ENCODE measurements around the gene ADARB1.

The ADARB1 gene

DNA sequence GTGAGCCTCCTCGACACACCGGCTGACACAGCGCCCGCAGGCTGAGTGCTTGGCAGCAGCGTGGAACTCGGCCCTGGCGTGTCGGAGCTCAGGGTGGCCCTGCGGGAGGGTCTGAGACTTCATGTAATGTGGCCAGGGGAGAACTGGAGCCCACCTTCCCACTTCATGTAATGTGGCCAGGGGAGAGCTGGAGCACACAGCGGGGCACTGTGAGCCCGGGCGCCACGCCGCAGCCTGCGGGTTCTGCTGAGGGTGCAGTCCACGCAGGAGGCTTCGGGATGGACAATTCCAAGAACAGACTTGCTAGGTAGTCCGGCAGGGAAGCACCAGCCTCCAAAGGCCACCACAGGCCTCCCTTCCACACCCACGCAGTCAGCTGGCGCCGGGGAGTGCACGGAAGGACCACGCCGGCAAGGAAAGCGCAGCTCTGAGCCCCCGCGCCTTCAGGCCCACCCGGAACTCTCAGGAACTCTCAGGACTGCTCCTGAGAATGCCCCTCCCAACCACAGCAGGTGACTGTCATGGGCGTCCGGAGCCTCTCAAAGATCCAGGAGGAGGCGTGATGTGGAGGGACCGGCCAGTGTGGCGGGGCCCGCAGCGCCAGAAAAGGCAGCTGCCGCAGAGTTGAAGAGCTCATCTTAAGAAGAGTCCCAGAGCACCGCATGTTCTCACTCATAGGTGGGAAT is 19.3 kb upstream of the ADARB1 start:
- no peak for DNase-seq (ENCODE audit: low read depth in 3 of 3)

DNA sequence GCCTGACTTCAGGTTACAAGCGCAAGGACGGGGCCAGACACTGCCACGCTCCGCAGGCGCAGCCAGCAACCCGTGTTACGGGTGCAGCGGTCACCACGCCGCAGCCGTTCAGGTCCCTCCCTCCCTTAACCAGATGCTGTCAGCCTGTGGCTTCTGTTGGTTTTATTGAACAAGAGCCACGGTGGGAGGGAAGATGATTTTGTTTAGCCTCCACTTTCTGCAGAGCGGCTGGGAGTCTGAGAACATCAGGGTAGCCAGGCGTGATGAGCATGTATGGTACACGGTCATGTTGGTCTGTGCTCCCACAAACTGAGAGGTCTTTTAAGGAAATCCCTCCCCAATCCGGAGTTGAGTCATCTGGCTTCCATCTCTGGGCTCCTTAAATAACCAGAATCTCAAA is 18.5 kb upstream of the ADARB1 start:
- DNase-seq (ENCODE audit: low read depth in 3 of 3) = no peak

DNA sequence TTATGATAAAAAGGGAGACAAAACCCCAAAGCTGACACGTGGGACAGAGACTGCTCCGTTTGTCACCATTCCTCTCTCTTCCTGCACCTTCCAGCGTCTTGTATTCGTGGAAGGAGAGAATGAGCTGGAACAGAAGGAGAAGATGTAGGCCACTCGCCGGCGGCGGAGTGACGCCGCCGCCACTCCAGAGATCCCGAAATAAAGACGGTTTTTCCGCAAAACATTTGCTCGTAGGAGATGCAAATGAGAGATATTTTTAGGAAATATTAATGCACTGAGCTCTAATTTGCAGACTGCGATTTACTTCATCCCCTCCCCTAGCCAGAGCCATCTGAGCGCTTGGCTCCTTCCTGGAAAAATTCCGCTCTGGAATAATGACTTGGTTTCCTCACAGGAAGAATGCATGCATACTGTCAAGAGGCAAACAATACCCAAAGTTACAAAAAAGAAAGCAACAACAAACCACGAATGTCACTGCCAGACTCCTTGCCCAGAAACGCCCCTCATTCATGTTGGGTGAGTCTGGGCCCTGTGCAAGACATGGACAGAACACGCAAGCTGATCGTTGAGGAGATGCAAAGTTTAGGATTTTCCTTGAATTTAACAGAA is 18.0 kb upstream of the ADARB1 start:
- DNase-seq (ENCODE audit: low read depth in 3 of 3) = no peak

DNA sequence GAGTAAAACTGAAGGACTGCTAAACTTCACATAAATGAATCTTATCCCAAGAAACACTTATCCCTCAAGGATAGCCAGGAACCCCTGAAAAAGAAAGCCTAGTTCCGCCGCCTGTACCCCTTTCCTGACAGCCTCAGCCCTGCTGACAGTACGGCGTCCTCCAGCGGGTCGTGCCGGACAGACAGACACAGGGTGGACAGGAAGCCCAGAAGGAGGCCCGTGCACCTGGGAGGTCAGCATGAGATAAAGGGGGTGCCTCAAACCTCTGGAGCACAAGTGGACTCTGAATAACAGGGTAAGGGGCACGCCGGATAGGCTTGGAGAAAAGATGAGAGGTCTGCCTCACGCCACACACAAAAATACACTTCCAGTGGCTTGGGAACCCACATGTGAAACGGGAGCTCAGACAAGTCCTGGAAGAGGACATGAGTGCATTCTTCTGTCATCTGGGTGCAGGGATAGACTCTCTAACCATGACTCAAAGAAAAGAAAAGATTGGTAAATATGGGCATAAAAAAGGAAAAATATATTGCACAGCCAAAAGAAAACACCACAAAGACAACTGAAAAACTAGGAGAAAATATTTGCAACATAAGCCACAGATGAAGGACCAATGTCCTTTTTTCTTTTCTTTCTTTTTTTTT is 17.3 kb upstream of the ADARB1 start:
- DNase-seq (ENCODE audit: low read depth in 3 of 3) = no peak

DNA sequence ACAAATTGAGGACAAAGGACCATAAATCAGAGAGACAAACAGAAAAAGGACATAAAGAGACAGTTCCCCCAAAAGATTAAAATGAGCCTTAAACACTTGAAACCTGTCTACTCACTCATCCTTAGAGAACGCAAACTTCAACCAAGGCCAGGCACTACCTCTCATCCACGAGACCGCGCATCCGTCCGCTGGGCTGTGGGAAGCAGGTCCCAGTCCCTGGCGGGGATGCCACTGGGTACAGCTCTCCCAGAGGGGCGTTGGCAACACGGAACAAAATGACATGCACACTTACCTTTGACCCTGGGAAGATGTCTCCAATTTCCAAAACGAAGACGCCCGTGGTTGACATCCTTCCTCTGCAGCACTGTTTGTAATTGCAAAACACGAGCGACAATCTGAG is 16.5 kb upstream of the ADARB1 start:
- DNase-seq (ENCODE audit: low read depth in 3 of 3) = no peak

DNA sequence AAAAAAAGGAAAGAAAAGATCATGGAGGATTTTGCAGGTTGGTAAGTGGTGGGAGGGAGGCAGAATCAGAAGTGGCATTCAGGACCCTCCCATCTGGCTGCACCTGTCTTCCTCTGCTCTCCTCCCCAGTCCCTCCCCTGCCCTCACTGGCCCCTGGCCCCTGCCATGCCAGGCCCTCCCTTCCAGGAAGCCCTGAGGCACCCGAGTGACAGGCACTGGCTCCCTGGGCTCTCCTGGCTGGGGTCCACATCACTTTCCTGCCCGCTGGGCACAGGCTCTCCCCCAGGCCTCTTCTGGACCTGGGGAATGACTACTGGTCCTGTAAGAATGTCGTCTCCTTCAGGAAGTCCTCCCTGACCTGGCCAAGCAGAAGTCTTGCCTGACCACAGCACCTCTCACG is 15.3 kb upstream of the ADARB1 start:
- DNase-seq (ENCODE audit: low read depth in 3 of 3) = no peak

DNA sequence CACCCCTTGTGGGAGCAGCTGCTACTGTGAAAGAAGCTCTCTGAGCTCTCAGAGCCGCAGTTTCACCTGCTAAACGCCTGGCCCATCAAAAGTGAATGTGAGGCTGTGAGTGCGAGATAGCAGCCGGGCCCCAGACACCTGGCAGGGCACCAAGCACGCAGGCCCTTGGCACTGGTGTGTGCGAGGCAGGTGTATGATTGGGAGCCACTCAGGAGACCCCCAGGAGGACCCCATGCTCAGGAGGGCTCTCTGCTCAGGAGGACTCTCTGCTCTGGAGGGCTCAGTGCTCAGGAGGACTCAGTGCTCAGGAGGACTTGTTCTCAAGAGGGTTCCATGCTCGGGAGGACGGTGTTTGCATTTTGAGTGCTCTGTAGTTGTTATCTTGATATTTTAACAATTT is 14.3 kb upstream of the ADARB1 start:
- DNase-seq (ENCODE audit: low read depth in 3 of 3) = no peak

DNA sequence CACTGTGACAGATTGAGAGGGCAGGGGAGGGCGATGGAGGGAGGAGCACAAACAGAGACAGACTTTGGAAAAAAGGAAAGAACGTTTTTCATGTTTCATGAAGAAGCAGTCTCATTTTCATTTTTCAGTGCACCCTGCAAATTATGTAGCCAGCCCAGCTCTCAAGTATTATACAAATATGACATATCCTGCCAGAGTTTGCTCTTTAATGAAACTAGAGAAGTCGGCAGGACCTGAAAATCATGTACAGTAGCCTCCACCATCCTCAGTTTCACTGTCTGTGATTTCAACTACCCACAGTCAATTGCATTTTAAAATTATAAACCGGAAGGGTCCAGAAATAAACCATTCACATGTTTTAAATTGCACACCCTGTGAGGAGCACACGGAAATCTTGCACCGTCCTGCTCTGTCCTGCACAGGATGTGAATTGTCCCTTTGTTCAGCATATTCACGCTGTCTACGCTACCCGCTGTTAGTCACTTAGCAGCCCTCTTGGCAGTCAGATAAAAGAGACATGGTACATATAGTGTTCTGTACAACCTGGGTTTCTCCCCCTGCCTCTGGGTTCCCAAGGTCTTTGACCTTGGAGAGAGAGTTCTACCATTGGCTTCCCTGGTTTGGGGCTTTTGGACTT is 13.6 kb upstream of the ADARB1 start:
- DNase-seq (ENCODE audit: low read depth in 3 of 3) = no peak

DNA sequence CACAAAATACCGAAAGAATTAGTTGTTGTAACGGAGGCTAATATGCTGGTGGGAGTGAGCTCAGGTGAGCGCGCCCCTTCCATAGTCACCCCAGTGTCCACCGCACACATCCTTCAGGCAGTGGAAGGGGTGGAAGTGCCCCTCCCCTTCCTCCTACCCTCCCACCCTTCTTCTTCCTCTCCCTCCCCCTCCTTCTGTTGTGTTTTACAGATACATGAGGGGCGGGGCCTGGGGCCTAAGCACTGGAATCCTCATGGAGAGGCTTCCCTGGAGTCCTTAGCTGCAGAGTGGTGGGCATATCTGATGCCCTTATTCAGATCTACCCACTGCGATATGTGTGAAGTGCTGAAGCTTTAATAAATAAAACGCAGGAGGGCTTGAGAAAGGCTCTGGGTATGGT is 10.3 kb upstream of the ADARB1 start:
- DNase-seq (ENCODE audit: low read depth in 3 of 3) = no peak

DNA sequence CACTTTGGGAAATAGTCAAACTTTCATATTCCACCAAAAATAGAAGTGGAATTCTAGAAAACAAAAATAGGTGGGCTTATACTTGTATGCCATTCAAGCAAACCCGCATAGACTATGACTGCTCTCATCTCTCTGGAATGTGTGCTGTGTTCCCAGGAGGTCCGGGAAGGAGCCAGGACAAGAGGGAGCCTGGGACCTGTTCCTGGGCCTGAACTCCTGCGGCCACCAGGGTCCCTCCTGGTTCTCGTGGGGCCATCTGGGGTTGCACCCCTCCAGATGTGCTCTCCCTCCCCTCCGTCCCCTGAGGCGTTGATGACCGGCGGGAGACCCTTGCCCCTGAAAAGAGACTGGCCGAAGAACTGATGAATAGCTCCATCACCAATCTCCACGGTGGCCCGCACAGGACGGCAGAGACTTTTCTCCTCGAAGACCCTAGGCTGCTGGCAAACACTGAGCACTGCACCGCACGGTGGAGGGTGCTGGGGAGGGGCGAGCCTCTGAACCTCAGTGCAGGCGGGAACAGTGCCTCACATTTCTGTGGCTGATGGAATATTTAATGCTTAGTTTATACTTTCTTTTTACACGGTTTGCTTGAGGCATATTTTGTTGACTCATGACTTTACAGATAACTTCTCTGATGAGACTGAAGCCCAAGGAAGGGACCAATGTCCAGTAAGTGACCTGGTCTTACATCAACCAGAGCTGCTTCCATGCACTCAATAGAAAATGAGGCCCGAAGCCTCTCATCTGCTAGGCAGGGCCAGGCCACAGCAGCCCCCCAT is 9.6 kb upstream of the ADARB1 start:
- DNase-seq (ENCODE audit: low read depth in 3 of 3) = no peak

DNA sequence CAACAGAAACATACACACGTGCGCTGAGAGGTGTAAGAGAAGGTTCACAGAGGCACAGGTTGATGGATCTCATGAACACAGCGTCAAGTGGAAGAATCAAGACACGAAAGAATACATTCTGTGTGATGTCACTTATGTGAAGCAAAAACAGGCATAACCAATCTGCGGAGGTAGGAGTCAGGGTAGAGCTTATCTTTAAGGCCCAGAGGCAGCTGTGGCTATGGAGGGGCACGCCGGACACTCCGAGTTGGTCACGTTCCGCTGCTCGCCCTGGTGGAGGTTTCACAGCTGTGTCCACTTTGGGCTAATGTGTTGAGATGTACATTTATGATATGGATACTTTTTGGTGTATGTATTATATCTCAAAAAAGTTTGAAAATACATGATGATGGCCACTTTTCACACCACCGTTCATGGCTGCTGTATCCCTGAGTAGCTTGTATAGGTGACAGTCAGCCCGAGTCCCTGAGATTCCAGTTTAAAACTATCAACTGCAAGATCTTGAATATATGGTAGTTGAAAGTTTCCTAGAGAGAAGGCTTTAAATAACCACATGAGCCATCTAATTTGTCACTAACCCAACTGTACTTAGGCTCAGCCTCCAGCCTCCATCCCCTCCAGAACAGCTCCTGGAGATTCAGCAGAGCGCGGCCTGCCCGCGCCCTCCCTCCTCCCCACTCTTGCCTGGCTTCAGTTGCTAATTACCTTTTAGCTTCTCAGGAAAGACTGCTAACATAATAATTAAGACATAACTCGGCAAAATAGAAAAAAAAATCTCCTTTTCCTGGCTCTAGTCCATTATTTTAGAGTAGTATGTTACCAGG is 6.7 kb upstream of the ADARB1 start:
- DNase-seq (ENCODE audit: low read depth in 3 of 3) = no peak

DNA sequence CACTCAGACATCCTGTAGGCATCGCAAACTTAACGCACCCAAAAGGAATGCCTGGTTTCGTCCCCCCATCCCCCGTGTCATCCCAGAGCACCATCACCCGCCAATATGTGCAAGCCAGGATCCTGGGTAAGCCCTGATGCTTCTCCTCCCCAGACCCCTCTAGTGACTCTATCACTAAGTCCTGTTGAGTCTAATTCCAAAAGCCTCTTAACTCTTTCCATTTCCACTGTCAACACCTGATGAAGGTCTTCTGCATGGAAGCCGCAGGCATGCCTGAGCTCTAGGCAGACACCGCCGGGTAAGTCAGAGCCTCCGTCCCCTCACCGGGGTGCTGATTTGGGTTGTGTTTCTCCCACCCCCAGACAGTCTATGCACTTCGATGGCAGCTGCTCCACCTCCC is 5.3 kb upstream of the ADARB1 start:
- no peak for DNase-seq (ENCODE audit: low read depth in 3 of 3)

DNA sequence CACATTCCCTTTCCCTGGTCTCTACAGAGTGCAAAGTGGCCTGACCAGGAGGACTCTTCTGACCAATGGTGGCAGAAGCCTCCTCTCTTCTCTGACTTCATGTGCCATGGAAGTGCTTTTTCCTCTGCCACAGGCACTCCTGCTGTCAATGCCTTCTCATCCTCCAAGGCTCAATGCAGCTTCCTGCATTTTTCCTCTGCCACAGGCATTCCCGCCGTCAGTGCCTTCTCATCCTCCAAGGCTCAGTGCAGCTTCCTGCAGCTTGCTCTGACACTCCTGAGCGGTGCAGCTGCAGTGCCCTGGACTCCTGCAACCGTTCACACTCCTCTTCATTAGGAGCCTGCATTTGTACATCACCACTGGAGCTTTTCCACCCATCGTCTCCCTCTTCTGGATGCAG is 4.7 kb upstream of the ADARB1 start:
- DNase-seq (ENCODE audit: low read depth in 3 of 3) = no peak

DNA sequence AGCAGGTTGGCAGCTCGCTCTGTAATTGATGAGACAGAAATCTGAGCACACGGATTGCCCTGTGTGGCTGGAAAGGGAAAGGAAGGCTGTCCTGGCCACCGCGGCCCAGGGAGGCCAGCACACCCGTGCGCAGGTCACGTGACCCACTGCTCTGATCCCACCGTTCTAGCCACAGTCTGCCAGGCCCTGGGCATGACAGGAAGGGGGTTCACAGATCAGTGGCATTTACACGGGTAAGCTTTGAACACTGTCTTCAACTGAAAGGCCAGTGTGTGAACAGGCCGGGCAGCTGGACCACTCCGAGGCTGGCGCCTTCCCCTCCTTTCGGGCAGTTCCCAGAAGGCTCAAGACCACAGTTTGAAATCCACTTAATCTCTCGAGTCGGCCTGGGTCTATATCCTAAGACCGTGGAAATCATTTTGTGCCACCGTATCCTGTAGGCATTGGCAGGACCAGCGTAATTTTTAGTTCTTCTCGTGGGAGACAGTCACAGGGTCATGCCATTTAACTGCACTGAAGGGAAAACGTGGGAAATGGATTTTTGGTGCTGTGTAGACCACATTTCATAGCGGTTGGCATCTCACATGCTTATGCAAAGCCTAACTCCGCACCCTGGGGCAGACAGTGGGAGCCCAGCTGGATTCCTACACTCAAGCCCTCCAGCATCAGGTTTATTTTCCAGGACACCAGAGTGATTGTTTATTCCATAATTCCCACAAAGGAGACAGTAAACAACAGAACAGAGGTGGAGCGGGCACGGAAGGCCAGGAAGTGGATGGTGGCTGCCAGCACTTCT is 3.1 kb upstream of the ADARB1 start:
- no peak for DNase-seq (ENCODE audit: low read depth in 3 of 3)

DNA sequence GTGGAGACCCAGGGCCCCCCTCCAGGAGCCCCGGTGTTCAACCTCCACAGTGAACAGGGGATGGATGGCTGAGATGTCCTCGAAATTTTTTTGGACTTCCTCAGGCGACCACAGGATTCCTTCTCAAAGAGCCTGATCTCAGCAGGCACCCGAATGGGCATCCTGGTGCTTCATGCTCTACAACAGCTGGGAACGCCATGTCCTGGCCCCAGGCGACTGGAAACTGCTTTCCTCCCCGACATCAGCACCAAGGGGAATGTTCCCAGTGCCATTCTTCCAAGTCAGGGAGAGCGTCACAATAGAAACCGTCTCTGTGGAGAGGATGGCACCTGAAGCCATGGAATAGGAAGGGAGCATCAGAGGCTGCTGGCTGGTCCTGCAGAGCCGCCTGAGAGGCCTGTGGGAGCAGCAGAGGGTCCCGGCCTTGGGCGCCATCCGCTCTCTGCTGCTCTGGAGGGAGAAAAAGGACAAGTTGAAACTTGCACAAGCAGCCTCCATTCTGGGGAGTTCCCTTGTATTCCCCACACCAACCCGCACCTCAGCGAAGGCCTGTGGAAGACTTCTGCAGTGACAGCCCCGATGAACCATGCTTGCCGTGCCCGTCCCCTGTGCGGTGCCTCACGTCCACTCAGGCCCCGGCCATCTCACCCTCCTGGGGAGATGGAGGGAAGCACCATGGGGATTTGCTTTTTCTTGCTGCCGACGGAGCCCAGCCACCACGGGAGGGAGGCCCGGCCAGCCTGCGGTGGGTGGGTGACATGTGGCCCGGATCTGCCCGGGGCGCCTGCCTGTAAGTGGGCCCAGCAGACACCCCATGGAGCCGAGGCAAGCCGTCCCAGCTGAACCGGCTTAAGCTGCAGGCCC is 2.3 kb upstream of the ADARB1 start:
- DNase-seq (ENCODE audit: low read depth in 3 of 3) = no peak

DNA sequence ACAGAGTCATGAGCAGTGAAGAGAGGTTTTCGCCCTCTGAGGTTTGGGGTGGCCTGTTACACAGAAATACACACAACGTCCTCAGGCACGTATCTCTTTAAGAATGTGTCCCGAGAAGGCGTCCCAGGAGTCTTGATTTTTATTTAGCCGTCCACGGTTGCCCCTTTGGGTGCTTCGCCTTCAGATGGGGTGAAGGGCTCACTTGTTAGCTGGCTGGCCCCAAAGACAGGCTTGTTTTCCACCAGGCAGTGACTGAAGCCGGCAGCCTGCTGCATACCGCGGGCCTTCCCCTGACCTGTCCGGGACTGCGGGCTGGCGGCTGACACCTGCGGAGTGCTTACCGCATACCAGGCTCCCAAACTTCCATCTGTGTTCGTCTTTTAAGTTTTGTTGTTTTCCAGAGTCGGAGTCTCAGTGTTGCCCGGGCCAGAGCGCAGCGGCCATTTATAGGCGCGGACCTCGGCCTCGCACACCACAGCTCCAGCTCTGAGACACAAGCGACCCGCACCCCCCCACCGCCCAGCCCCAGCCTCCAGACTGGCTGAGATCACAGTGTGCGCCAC is 1.6 kb upstream of the ADARB1 start:
- no peak for DNase-seq (ENCODE audit: low read depth in 3 of 3)

DNA sequence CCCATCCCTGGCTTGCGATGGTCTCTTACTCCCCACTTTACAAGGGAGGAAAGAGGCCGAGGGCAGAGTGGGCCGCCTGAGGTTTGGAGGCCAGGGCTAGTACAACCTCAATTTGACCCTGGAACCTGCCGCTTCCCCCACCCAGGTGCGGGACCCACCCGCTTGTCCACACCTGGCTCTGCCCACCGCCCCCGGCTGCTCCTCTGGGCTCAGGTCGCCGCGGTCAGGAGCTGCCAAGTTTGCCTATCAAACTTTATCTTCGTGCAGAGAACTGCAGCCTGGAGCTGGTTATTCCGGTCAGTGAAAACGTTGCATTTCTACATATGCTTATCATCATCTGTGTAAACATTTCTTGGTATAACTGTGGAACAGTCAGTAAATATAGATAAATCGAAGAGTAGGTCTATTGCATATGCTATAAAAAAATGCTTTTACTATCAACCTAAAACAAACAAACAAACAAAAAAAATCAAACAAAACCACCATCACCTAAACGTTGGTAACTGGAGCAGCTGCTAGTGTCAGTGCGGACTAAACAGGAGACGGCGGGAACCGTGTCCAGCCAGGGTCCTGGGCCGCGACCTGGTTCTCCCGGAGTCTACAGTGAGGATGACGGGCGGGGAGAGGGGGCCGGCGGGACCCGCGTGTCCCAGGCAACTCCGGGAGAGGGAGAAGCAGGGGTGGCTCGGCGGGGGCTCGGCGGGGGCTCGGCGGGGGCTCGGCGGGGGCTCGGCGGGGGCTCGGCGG is 906 bp upstream of the ADARB1 start:
- no peak for DNase-seq (ENCODE audit: low read depth in 3 of 3)

DNA sequence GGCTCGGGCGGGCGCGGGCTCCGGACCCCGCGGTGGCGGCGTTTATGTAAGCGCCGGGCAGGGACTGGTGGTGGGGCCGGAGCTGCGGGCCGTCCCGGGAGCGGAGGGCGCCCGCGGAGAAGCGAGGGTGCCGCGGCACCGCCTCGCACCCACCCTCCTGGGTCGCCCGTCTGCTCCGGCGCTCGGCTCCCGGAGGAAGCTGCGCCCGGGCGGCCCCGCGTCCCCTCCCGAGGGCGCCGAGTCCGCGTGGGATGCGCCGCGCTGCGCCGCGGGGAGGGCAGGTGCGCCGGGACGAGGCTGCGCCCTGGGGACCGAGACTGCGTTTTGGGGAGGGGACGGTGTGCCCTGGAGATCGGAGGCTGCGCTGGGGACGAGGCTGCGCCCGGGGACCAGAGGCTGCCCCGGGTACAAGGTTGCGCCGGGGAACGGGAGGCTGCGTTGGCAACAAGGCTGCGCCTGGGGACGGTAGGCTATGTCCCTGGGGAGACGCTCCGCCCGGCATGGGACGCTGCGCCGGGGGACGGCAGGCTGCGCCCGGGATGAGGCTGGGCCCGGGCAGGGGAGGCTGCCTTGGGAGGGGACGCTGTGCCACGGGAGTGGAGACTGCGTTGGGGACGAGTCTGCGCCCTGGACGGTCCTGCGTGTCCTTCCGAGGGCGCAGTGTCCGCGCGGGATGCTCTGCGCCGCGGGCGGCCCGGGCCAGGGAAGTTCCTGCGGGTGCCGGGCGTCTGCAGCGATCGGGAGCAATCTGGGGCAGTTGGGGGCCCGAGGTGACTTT is 627 bp downstream of the ADARB1 start:
- DNase-seq (ENCODE audit: low read depth in 3 of 3) = no peak

Measured in stimulated activated CD4-positive, alpha-beta T cell treated with anti-CD3 and anti-CD28 coated beads, TNF-alpha, amount 100 ng/mL, for 24 hours (primary cell).